Lower leg skin (tissue), 3 donors: ENCODE data around the gene COBL.

Source experiments
- POLR2A ChIP-seq, 2 donors: fragments of 450-650 bp; IDR thresholded peaks; one replicate each; pipeline ENCODE4 v1.6.1; 2016 to 2017; ENCODE audit warnings: antibody characterized with exemption in 2 of 2, mild to moderate bottlenecking in 1 of 2, moderate library complexity in 1 of 2
- TF ChIP-seq, protein P1 (sequence below), 3 donors: fragments of 450-650 bp; IDR thresholded peaks; one replicate each; pipeline ENCODE4 v1.5.1; 2016; ENCODE audit warnings: antibody characterized with exemption in 3 of 3, mild to moderate bottlenecking in 3 of 3, moderate library complexity in 2 of 3

- no peak for TF ChIP-seq POLR2A (IDR thresholded peaks at IDR 0.05)
- TF ChIP-seq, protein P1, sequence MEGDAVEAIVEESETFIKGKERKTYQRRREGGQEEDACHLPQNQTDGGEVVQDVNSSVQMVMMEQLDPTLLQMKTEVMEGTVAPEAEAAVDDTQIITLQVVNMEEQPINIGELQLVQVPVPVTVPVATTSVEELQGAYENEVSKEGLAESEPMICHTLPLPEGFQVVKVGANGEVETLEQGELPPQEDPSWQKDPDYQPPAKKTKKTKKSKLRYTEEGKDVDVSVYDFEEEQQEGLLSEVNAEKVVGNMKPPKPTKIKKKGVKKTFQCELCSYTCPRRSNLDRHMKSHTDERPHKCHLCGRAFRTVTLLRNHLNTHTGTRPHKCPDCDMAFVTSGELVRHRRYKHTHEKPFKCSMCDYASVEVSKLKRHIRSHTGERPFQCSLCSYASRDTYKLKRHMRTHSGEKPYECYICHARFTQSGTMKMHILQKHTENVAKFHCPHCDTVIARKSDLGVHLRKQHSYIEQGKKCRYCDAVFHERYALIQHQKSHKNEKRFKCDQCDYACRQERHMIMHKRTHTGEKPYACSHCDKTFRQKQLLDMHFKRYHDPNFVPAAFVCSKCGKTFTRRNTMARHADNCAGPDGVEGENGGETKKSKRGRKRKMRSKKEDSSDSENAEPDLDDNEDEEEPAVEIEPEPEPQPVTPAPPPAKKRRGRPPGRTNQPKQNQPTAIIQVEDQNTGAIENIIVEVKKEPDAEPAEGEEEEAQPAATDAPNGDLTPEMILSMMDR (IDR thresholded peaks at IDR 0.05): no peak
Measured at GRCh38 chr7:51256916-51257315, 59.7 kb downstream of the COBL start.
